SH-SY5Y (cell line): Measurements from ENCODE around the gene C6orf163.

Experiments used
- GATA2 ChIP-seq: IDR thresholded peaks from 2 replicates; pipeline ENCODE4 v1.6.1; 2011; ENCODE audit warnings: mild to moderate bottlenecking, low read depth, low read length
- GATA3 ChIP-seq: IDR thresholded peaks from 2 replicates; pipeline ENCODE4 v1.6.1; 2011; ENCODE audit warnings: low read depth, mild to moderate bottlenecking, low read length, moderate library complexity

DNA sequence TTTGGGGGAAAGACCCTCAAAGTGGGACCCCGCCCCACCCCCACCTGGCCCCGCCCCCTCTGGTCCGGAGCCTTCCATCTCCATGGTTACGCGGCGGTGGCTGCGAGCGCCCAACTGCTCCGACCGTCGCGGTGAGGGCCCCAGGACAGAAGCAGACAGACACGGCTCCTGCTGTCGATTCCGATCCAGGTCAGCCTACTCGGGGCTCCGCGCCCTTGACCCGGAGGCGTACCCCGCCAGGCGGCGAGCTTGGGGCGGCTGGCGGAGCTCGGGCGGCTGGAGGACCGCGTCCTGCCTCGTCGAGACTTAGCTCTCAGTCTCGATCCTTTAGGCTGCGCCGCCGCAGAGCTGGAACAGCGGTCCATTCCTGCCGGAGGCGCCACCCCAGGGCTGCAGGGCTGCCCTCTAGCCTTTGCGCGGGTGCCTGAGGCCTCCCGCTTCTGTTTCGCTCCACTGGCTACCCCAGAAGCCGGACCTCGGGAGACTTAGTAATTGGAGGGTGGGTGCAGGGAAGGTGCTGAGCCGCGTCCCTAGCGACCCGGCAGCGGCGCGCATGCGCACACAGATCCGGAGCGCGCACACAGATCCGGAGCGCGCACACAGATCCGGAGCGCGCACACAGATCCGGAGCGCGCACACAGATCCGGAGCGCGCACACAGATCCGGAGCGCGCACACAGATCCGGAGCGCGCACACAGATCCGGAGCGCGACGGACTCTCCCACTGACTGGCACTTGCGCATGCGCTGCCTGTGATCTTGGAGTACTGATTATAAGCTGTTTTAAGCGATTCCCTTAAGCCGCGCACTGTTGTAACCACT, 63.5 kb downstream of the C6orf163 start, which contains the start of gene CFAP206:
- no peak for TF ChIP-seq GATA2
- TF ChIP-seq GATA3 = no peak
